HTERT RPE-1 (cell line): ENCODE measurements around the gene IFT52.

ENCODE experiments used
- in situ Hi-C: fragments of 300-500 bp; cut with MboI; formaldehyde crosslinking; loops from 4 replicates; pipeline ENCODE4 v1.14.3; 2020; ENCODE audit warnings: low sequenced_read_pairs

Gene IFT52

DNA sequence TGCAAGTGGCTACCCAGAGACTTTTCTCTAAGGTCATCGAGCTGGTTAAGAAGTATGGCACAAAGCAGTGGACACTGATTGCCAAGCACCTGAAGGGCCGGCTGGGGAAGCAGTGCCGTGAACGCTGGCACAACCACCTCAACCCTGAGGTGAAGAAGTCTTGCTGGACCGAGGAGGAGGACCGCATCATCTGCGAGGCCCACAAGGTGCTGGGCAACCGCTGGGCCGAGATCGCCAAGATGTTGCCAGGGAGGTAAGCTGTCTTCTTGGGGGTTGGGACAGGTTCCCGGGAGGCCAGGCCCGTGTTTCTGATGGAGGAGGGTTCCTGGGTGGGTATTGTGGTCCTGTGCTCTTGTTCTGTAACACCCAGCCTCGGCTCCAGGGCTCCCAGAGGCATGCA lies 96.1 kb downstream of the IFT52 start:
- in situ Hi-C loops = no loop called here

DNA sequence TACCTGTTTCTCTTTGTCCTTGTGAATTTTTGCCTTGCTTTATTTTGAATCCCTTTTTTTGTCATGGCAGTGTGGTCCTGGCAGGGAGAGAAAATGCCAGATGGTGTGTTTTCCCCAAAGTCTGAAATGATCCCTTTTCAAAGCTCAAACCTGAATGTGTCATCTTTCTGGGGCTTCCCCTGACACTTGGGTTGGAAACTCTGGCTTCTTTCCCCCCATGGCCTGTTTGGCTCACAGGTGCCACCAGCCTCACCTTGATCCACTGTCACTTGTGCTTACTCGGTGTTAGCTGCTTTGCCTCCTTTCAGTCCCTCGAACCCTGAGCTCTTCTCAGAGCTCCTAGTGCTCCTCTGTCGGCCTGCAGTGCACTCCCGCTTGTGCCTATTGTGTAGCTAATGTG lies 98.4 kb downstream of the IFT52 start:
- in situ Hi-C loops = no loop called here

DNA sequence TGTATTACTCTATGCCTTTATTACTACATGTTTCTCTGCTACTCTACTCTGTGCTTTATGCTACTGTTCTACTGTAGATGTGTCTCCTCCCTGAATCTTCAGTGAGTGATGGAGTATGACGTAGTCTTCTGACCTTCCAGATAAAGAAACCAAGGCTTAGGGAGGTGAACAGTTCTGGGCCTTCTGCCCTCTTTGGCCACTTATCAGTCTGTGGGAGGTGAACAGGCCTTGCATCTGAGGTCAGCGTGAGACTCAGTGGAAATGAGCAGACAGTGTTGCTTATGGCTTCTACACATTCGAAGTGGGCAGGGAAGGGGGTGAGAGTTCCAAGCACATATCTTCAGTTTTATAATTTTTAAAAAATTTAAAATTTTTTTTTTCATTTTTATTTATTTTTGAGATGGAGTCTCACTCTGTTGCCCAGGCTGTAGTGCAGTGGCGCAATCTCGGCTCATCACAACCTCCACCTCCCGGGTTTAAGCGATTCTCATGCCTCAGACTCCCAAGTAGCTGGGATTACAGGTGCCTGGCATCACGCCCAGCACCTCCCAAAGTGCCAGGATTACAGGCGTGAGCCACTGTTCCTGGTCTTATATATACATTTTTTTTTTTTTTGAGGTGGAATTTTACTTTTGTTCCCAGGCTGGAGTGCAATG lies 100.3 kb downstream of the IFT52 start:
- in situ Hi-C loops = no loop called here

DNA sequence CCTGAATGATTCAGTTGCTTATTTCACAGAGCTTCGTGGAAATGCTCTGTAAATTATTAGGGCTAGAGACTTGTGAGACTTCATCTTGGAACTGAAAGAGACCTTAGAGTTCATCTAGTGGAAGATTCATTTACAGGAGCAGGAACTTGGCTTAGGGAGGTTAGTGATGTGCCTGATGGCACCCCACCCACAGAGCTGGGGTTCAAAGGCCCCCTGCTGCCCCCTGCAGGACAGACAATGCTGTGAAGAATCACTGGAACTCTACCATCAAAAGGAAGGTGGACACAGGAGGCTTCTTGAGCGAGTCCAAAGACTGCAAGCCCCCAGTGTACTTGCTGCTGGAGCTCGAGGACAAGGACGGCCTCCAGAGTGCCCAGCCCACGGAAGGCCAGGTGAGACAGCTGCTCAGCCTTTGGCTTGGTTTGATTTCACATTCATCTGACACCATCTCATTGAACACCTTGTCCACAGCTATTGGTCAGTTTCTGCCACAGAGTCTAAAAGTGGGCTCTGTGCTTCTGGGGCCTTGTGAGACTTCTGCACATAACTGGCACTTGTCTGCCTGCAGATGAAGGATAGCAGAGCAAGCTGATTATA lies 101.3 kb downstream of the IFT52 start:
- in situ Hi-C loops = no loop called here

DNA sequence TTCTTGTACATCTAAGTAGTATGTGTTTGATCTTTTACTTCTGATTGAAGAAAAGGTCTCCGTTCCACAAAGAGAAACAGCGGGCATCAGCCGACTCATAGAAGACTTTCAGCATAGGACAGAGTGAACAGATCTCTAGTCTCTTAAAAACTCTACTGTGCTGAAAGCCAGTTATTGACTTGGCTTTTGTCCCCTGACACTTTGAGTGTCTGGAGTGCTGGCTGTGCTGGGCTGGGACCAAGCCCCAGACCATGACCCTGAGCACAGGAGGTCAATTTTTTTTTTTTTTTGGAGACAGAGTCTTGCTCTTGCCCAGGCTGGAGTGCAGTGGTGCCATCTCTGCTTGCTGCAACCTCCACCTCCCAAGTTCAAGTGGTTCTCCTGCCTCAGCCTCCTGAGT lies 104.0 kb downstream of the IFT52 start:
- in situ Hi-C loops = no loop called here

DNA sequence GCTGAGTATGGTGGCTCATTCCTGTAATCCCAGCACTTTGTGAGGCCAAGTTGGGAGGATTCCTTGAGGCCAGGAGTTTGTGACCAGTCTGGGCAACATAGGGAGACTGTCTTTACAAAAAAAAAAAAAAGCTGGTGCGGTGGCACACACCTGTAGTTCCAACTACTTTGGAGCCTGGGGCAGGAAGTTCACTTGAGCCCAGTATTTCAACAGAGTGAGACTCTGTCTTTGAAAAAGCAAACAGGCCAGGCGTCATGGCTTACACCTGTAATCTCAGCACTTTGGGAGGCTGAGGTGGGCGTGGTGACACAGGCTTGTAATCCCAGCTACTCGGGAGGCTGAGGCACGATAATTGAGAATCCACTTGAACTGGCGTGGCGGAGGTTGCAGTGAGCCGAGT lies 104.8 kb downstream of the IFT52 start:
- in situ Hi-C loops = no loop called here
